Myocyte (in vitro differentiated cells): ENCODE data around the gene SLCO1A2. TPM values are rescaled to one million over a fixed set of nuclear protein-coding genes. Genes with fewer than 3 reads are reported as not detected.

ENCODE experiments used
- DNase-seq: peaks from one replicate; pipeline ENCODE4 v3.0.0-alpha.2; 2012; ENCODE audit warnings: low read depth
- total RNA-seq: library from RNA; depleted of rRNA; stranded (reverse); fragments of >200 nt; gene quantifications from 2 replicates; pipeline ENCODE4 v1.2.3, GENCODE V29; 2014

SLCO1A2 gene
- total RNA-seq, 1 donor from 2014 or later = 0.05 TPM

DNA sequence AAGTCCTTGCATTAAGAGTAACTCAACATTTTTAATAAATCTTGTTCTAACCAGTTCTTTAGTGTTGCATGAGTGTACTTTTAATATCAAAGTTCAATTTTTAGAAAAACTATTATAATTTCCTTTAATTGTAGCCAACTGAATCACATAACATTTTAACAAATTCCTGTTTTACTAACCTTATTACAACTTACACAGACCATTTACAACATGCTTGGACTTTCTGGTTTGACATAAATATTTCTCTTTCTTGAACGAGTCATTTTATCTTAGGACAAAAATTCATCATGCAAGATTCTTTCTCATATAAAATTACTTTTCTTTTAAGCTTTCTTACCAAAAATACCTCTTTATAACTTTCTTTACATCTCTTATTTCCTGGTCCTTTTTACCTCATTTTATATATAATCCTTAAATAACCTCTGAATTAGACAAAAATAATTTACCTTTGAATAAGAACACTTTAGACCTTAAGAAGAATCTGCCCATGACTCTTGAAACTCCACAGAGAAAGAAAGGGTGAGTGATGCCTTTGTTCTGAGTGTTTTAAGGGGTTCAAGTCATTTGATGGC, 3.9 kb downstream of the SLCO1A2 start:
- peak; percentile 5 for DNase-seq

DNA sequence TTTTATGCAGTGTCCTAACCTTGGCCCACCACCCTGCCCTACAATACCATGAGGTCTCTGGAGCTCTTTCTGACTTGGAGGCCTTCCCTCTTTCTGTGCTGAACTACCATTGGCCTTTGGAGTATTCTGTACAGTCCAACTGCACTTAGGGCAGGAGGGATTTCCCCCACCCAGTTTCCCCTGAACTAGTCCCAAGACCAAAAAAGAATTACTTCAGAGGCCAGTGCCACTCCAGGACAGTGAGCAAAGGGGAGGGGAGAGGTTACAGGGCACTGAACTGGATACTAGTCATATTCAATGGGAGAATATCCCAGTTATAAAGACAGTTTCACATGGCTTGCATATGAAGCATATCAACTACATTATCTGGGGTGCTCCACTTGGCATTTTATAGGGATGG, 6.1 kb downstream of the SLCO1A2 start:
- DNase-seq = no peak

DNA sequence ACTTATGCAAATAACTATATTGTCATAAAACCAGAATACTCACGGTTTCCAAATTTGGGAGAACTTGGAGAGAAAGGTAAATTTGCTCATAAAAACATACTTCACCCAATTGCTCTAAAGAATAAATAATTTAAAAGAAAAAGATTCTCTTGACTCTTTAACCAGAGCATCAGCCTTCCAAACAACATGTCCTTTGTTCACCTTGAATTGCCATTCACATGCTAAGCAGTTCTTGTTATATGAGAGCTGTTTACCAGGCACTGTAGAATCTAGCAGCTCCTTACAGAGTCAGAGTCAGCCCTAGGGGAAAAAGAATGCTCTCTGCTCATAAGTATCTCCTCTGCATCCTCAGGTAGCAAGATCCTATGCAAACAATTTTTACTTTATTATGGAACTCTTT, 10.2 kb downstream of the SLCO1A2 start:
- DNase-seq = no peak

DNA sequence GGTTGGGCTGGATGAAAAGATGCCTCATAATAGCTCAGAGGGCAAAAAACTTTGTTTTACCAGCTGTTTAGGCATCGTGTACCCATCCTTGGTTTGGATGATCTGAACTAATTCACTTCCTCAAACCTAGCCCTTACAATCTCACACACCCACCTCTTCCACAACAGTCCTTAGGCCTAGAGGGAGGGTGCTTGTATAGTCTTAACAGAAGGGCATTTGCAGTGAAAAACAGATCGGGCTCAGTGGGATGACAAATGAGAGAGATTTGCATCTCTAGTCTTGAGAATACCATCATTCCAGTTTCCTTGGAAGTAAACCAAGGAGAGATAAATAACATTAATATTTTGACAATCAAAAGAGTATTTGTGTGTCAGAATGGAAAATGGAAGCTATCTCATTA, 11.0 kb downstream of the SLCO1A2 start:
- no peak for DNase-seq

DNA sequence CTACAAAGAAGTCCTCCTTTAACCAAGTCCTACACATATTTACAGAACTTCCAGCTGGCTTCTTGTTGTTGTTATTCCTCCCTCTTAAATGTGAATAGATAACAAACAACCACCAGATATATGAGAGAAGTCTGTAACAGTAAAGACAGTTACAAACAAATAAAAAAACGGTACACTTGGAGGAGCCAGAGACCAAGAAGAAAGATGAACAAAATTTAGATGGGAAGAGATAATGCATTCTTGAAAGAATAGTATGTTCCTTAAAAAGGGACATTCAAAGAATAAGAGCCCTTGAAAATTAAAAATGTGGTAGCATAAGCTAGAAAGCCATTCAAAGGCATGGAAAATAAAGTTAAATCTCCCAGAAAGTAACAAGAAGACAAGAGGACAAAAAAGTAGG, 25.9 kb downstream of the SLCO1A2 start:
- DNase-seq = no peak

DNA sequence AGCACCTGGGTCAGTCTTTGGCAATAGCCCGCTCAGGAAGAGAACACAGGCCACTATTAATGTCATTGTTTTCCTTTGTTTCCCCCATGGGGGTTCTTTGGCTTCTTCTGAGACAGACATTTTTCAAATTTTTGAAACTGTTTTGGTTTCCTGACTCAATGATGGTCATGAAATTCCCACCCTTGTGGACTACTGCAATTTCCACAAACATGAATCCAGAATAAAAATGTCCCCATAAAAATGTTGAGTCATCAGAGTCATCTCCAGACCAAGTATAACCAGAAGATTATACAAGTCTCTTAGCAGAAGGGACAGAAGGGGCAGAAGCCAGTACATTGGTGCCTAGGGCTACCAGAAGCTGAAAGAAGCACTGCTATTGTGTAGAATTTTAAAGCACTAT, 29.1 kb downstream of the SLCO1A2 start:
- peak; percentile 7 for DNase-seq

DNA sequence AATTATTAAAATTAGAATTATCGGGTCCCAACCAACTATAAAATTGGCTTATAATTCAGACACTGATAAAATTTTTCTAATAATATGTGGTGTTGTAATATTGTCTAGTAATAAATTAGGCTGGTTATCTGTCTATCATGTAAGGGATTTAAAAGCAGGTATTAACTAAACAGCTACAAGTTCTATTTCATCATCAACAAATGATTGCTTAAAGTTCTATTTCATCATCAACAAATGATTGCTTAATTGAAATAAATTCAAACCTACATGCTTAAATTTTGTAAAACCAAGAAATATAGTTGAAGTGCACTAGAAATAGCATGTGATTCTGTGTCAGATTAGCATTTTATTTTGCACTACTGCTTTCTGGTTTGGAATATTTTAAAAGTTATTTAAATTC, 34.1 kb downstream of the SLCO1A2 start:
- no peak for DNase-seq

DNA sequence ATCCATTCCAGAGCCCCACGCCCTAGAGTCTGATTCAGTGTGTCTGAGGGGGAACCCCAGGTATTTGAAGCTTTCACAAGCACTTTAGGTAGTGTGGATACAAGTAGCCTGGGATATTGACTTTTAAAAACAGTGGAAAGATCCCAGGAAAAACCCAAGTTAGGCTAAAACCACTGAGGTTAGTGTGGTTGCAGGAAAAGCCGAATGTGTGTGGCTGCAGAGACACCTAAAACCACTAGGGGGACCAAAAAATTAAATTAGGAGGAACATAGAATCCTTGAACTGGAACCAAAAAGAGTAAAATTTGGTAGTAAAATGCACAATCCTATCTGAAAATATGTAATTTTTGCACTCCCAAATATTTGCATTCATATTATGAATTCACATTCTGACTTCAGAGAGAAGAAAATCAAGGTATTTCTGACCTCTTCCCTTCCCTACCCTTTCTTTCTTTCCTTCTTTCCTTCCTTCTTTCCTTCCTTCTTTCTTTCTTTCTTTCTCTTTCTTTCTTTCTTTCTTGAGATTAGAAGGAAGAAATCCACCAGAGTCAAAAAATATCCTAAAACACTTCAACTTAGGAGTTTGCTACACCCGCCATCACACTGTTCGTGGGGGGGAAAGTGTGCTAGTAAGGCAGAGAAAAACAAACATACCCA, 37.8 kb downstream of the SLCO1A2 start:
- DNase-seq = peak; percentile 43

DNA sequence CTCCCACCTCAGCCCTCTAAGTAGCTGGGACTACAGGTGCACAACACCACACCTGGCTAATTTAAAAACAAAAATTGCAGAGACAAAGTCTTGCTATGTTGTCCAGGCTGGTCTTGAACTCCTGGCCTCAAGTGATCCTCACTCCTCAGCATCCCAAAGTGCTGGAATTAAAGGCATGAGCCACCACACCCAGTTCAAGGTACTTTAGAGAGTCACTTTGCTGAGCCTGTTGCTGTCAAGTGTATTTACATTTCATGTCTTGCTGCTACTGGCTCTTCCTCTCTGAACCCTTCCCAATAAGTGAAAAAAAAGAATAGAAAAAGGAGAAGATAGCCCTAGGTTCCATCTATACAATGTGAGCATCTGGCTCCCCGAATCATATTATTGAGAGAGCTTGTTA, 38.4 kb downstream of the SLCO1A2 start:
- no peak for DNase-seq

DNA sequence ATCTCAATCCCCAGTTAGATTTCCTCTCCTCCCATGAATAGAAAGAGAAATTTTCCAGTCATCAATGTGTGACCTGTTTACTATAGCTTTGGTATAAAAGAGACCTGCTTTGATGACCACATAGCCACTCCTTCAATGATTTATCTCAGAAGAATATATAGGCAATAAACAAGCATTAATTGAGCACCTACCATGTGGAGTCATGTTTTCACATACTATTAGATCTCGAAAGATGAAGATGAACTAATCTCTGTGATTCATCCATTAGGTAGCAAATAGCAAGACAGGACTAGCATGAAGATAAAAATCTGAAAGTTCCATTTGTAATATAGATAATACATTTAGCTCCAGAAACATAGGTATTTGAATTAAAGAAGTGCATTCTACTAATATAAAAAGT, 40.5 kb downstream of the SLCO1A2 start:
- no peak for DNase-seq

DNA sequence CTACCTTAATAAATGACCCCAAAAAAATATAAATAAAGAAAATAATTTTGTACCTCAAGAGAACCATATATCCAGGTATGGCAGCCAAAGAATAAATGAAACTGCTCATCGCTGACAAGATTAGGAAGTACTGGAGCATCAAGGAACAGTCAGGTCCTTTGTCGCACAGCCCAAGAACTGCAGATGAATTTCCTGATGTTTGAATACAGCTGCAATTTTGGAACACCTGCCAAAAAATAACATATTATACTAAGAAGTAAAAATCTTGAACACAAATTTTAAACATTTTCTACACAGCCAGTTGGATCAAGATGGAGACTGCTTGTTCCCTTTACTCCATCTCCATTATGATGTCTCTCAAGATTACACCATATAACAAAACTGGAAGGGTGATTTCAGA, 42.6 kb downstream of the SLCO1A2 start:
- DNase-seq = no peak

DNA sequence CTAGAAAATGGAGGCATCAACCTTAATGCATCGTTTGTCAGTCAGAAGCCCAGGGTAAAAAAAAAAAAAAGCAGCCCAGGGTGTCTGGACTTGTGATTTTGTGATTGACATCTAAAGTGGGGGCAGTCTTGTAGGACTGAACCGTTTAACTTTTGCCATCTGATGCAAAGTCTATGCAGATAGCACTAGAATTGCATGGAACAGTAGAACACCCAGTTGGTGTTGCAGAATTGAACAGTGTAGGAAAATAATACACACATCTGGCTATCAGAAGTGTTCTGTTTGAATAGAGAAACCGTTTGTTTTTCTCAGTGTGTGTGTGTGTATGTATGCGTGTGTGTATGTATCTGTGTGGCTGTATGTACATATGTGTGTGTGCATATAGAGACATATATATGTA, 45.0 kb downstream of the SLCO1A2 start:
- no peak for DNase-seq

DNA sequence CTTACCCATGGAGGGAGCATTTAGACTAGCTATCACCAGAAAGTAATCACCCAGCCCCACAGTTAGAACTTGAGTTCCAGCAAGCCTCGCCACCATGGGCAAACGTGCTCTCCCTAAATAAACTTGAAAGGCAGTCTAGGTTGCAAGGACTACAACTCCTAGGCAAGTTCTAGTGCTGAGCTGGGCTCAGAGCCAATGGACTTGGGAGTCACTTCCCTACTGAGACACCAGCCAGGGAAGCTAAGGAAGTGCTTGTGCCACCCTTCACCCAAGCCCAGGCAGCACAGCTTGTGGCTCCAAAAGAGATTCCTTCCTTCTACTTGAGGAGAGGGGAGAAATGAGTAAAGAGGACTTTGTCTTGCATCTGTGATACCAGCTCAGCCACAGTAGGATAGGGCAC, 57.9 kb downstream of the SLCO1A2 start:
- no peak for DNase-seq

DNA sequence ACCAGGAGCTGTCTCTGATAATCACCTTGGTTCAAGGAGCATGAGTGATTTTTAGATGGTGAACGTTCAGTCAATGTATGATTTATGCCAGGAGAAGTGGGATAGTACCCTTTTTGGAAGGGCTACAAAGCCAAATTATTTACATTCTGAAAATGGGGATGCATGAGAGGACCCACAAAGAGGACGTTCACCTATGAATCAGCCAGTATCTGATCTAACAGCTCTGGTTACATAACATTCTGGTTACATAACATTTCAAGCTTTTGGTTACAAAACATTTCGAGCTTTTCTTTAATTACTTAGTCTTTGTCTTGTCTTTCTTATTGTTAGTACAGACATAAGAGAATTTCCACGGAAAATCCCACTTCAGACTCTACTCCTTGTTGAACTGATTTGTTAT, 68.8 kb downstream of the SLCO1A2 start:
- DNase-seq = no peak

DNA sequence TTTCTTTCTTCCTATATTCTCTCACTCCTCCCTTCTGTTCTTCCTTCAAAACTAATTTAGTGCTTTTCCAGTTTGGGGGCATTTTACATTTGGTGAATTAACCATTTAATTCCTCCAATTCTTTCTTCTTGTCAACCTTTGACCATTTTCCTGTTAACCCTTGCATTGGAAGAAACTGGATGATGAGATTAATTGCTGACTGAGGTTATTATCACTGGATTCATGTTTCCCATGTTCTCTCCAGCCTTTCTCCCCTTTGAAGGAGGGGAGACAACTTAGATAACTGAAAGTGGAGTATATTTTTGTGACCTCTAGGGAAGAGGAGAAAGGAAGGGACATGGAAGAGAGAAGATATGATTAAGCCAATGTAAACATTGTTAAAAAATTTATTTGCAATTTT, 70.5 kb downstream of the SLCO1A2 start:
- DNase-seq = no peak

DNA sequence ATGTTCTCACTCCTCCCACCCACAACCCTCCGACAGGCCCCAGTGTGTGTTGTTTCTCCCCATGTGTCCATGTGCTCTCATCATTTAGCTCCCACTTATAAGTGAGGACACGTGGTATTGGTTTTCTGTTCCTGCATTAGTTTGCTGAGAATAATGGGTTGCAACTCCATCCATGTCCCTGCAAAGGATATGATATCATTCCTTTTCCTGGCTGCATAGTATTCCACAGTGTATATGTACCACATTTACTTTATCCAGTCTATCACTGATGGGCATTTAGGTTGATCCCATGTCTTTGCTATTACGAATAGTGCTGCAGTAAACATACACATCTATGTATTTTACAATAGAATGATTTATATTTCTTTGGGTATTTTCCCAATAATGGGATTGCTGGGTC, 77.5 kb downstream of the SLCO1A2 start:
- no peak for DNase-seq

DNA sequence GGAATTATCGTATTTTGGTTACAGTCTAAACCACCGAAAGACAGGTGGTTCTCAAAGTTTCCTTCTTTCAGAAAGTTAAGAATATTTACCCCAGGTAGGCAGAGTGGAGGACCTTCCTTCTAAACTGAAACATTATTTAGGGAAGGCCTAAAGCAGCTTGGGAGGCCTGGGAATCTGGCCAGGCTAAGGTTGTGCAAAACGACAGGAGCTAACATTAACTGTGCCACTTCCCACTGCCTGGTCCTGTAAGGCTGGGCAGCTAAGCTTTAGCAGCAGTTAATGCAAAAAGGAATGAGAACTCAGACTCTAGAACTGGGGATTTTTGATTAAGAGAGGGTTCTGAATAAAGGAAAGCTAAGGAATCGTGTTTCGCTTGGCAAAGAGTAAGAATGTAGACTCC, 82.6 kb downstream of the SLCO1A2 start:
- no peak for DNase-seq

DNA sequence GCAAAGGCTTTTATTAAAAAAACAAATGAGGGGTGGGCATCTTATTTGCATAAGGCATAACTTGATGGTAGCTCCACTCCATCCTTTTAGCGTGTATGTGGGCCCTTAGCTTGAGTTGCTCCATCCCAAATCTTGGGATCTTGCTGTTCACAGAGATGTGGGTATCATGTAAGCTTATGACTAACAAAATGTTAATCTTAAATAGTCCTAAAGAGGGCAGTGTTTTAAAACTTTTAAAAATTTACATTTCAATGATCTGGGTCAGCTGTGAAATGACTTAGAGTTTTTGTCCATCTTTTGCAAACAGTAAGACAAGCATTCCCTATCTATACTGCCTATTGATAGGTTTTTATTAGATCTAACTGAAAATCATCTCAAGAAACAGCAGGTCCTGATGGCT, 86.0 kb downstream of the SLCO1A2 start:
- peak; percentile 34 for DNase-seq

DNA sequence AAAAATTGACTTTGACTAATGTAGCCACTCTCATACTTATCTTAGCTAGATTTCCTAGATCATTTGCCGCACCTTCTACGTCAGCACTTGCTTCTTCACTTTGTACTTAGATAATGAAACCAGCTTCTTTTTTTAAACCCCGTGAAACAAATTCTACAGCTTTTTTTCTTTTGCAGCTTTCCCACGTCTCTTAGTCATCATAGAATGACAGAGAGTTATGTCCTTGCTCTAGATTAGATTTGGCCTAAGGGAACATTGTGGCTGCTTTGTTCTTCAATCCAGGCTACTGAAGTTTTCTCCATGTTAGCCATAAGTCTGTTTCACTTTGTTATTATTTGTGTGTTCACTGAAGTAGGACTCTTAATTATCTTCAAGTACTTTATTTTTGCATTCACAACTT, 94.9 kb downstream of the SLCO1A2 start:
- no peak for DNase-seq

DNA sequence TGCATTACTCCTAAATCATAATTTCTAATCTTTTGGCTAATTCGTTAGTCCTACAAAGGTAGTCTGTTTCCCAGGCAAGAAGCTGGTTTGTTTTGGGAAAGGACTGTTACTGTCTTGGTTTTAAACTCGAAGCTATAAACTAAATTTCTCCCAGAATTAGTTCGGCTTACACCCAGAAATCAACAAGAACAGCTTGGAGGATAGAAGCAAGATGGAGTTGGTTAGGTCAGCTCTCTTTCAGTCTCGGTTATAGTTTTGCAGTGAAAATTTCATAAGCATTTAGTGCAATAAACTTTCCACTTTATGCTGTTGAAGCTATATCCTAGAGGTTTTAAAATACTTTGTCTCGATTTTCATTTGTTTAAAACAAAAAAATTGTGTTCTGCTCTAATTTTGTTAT, 100.3 kb downstream of the SLCO1A2 start:
- no peak for DNase-seq

DNA sequence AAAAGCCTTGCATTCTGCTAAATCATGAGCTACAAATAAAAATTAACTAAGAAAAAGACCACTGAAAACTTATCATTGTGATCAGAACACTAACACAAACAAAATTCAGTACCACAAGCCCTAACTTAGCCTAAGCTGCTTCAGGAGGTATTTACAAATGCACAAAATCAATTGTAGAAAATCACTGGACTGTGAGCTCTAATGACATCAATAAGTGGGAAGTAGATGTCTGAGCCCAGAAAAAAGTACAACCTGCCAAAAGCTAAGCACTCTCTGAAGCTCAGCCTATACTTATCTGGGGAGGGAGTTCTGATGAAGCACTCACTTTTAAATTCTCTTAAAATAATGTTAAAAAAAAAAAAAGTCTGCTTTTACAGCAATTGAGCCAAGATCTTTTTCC, 110.8 kb downstream of the SLCO1A2 start:
- DNase-seq = no peak

DNA sequence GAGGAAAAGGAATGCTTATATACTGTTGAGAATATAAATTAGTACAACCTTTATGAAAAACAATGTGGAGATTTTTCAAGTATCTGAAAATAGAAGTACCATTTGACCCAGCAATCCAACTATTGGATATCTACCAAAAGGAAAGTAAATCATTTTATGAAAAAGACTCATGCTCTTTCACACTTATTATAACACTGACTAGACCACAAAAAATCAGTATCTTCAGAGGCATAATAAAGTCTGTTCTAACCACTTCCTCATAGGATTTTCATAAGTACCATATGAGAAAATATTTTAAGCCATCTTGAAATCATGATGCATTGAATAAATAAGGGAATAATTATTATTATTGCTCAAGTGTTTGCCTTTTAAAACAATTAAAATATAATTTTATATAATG, 112.9 kb downstream of the SLCO1A2 start:
- DNase-seq = no peak

DNA sequence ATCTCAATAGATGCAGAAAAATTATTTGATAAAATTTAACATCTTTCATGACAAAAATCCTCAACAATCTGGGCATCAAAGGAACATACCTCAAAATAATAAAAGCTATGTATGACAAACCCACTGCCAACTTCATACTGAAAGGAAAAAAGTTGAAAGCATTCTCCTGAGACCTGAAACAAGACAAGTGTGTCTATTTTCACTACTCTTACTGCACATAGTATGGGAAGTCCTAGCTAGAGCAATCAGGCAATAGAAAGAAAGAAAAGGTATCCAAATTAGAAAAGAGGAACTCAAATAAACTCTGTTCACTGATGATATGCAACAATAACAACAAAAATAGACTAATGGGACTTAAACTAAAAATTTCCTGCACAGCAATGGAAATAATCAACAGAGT, 113.6 kb downstream of the SLCO1A2 start:
- no peak for DNase-seq

DNA sequence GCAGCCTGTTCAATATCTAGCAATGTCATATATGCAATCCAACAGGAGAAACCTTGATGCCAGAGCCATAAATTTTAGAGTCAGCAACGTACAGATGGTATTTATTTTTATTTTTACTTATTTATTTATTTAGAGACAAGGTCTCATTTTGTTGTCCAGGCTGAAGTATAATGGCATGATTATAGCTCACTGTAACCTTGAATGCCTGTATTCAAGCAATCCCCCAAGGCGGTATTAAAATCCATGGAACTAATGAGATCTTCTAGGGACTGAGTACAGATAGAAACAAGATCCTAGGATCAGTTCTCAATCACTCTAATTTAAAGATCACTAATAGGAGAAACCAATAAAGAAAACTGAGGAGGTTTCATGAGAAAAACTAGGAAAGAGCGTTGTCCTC, 114.5 kb downstream of the SLCO1A2 start:
- no peak for DNase-seq
